ENCODE data around the gene KRTAP10-7.
"Not testable (repeated sequence)": the region's sequence is repeated elsewhere in the genome, so short reads cannot be mapped to it uniquely, and the experiment has no call there.

DNA sequence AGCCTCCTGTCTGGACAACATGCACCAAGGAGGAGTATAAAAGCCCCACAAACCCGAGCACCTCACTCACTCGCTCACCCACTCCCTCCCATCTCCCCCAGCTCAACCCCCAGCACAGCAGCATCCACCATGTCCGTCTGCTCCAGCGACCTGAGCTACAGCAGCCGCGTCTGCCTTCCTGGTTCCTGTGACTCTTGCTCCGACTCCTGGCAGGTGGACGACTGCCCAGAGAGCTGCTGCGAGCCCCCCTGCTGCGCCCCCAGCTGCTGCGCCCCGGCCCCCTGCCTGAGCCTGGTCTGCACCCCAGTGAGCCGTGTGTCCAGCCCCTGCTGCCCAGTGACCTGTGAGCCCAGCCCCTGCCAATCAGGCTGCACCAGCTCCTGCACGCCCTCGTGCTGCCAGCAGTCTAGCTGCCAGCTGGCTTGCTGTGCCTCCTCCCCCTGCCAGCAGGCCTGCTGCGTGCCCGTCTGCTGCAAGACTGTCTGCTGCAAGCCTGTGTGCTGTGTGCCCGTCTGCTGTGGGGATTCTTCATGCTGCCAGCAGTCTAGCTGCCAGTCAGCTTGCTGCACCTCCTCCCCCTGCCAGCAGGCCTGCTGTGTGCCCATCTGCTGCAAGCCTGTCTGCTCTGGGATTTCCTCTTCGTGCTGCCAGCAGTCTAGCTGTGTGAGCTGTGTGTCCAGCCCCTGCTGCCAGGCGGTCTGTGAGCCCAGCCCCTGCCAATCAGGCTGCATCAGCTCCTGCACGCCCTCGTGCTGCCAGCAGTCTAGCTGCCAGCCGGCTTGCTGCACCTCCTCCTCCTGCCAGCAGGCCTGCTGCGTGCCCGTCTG, 26.6 kb upstream of the KRTAP10-7 start, which contains the start of gene KRTAP10-4:
- TF ChIP-seq, protein P1, sequence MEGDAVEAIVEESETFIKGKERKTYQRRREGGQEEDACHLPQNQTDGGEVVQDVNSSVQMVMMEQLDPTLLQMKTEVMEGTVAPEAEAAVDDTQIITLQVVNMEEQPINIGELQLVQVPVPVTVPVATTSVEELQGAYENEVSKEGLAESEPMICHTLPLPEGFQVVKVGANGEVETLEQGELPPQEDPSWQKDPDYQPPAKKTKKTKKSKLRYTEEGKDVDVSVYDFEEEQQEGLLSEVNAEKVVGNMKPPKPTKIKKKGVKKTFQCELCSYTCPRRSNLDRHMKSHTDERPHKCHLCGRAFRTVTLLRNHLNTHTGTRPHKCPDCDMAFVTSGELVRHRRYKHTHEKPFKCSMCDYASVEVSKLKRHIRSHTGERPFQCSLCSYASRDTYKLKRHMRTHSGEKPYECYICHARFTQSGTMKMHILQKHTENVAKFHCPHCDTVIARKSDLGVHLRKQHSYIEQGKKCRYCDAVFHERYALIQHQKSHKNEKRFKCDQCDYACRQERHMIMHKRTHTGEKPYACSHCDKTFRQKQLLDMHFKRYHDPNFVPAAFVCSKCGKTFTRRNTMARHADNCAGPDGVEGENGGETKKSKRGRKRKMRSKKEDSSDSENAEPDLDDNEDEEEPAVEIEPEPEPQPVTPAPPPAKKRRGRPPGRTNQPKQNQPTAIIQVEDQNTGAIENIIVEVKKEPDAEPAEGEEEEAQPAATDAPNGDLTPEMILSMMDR (IDR thresholded peaks at IDR 0.05; ENCODE audit: low read depth, low read length), result not testable (repeated sequence)
- TF ChIP-seq EZH2phosphoT487 (IDR thresholded peaks at IDR 0.05; ENCODE audit: low read depth), result not testable (repeated sequence)

Data from OCI-LY3 (cell line).